ENCODE data around the gene PLCXD1.
"Not testable (repeated sequence)": the region's sequence is repeated elsewhere in the genome, so short reads cannot be mapped to it uniquely, and the experiment has no call there.

The PLCXD1 gene

GRCh38 chrX:281166-281999, at the start of gene PLCXD1:
PLCXD1 (plus strand) TSS chrX:281381; CDS start chrX:284188, 2,807 bp downstream.
- no peak for DNase-seq

- not testable (repeated sequence) for DNase-seq
These were observed 49.4 kb upstream of the PLCXD1 start for GRCh38 chrX:231637-232277.

- DNase-seq: not testable (repeated sequence)
These were observed 48.9 kb upstream of the PLCXD1 start for GRCh38 chrX:232278-232655.

GRCh38 chrX:236201-236600, 45.0 kb upstream of the PLCXD1 start:
- DNase-seq: not testable (repeated sequence)

- DNase-seq: no peak
These were observed 30.2 kb upstream of the PLCXD1 start for GRCh38 chrX:250965-251364.

- not testable (repeated sequence) for DNase-seq
These were observed 29.6 kb upstream of the PLCXD1 start for GRCh38 chrX:251396-252243.

GRCh38 chrX:252244-252956, 28.8 kb upstream of the PLCXD1 start:
- no peak for DNase-seq

GRCh38 chrX:252957-253291, 28.3 kb upstream of the PLCXD1 start:
- no peak for DNase-seq

- no peak for DNase-seq
These were observed 27.5 kb upstream of the PLCXD1 start for GRCh38 chrX:253451-254297.

GRCh38 chrX:254630-255215, 26.5 kb upstream of the PLCXD1 start:
- no peak for DNase-seq

- DNase-seq: no peak
These were observed 25.3 kb upstream of the PLCXD1 start for GRCh38 chrX:255923-256331.

GRCh38 chrX:257054-257453, 24.1 kb upstream of the PLCXD1 start:
- DNase-seq: not testable (repeated sequence)

- no peak for DNase-seq
These were observed 23.4 kb upstream of the PLCXD1 start for GRCh38 chrX:257681-258289.

- no peak for DNase-seq
These were observed 22.7 kb upstream of the PLCXD1 start for GRCh38 chrX:258291-259040.

- DNase-seq: no peak
These were observed 21.4 kb upstream of the PLCXD1 start for GRCh38 chrX:259692-260355.

- no peak for DNase-seq
These were observed 19.8 kb upstream of the PLCXD1 start for GRCh38 chrX:261167-261918.

GRCh38 chrX:261919-262352, 19.2 kb upstream of the PLCXD1 start:
- DNase-seq: no peak

GRCh38 chrX:262381-262909, 18.7 kb upstream of the PLCXD1 start:
- DNase-seq: no peak

- not testable (repeated sequence) for DNase-seq
These were observed 17.2 kb upstream of the PLCXD1 start for GRCh38 chrX:264006-264405.

All from MV-4-11 (cell line).